ENCODE measurements around the gene RAD50.

The RAD50 gene

DNA sequence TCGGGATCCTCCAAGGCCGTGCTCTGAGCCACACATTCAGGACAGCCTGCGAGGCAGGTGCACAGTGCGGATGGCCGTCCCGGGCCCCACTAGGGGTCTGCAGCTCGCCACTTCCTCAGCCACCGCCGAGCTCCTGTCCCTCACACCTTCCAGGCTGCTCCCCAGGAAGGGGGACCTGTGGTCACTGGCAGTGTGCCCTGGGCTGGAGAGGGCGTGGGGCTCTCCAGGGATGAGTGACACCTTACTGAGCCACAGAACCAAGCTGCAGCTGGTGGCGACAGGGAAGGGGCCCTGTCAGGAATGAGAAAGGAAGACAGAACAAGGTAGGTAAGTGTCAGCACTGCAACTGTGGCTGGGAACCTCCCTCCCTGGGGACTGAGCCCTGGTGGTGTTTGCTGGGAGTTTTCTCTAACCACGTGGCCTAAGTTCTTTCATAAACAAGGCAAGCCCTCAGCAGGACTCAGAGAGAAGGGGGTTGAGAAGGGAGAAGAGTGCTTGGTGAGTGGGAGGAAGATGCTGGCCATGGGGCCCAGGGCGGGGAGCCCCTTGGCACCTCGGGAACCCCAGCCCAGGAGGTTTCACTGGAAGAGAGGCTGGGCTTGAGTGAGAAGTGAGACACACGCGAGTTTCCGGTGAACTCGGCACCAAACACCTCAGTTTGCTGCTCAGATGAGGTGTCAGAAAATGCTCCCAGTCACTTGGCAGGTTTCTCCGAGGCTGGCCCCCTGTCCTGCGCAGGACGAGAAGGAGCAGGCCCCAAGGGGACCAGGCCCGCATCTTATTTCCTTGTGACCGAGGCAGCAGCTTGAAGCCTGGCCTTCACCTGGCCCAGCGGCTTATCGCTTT is 106.4 kb downstream of the RAD50 start:
- DNase-seq = no peak

DNA sequence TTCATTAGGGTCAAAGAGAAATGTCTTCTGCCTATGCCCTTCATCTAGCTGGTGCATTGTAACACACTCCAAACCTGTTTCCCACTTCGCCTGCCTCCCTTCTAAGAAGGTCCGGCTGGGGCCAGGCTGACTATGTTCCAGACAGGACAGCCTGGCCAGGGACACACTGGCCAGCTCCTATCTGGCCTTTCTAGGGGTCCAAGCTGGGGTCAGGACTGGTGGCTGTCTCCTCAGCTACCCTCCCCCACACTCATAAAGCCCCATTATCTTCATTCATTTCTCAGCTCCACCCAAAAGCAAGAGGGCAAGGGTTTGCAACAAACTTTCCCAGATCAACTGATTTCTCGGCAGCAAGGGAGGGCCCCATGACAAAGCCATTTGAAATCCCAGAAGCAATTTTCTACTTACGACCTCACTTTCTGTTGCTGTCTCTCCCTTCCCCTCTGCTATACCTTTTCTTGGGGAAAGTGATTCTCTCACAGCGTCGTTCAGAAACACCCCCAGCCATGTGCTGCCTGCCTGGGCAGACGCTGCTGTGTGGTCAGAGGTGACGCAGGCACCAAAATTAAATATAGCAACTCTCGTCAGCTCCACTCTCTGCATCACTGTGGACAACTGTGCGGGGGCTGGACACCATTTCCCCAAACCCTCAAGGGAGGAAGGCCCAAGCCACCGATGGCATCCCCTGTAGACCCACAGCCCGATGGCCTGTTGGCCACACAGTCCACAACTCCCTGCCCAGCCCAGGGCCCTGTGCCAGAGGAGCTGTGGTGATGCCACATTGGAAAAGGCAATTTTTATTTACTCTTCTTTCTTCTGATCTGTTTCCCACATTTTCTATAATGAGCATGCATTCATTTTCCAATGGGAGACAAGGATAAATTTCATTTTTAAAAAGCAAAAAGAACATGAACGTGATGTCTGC is 107.3 kb downstream of the RAD50 start:
- DNase-seq = no peak

DNA sequence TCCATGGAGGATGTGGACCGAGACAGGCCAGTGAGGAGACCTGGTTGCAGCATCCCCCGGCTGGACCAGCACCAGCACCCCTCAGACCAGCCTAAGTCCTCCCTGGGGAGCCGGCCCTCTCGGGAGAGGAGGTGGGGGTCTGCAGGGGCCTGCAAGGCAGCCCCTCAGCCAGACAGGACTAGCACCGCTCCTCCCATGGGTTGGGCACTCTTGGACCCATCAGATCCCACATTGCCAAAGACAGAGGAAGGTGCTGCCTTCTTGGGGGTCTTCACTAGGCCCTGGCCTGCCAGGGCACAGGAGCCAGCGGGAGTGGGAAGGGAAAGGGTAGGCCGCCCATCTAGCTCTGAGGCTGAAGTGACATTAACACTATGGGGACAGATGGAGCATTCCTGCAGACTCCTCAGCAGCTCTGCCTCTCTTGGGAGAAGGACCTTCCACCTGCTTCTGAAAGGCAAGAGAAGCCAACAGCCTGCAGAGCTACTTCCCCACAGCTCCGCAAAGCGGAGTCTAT is 108.0 kb downstream of the RAD50 start:
- DNase-seq = no peak

DNA sequence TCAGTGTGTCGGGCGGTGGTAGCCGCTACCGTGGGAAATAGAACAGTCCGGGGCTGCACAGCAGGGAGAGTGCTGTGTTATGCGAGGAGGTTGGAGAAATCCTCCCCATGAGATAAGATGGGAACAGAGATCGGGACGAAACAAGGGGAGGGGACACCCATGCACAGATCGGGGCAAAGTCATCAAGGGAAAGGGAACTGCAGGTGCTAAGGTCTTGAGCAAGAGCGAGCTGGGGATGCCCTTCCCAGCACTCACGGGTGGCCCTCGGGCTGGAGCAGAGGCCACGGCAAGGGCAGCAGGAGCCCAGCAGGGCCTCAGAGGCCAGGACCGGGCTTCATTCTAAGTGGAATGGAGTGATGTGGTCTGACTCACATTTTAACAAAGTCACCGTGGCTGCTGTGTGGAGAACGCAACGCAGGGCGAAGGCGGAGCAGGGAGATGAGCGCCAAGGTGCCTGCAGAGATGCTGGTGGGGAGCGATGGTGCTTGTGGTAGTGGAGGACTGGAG is 108.8 kb downstream of the RAD50 start:
- DNase-seq = no peak

DNA sequence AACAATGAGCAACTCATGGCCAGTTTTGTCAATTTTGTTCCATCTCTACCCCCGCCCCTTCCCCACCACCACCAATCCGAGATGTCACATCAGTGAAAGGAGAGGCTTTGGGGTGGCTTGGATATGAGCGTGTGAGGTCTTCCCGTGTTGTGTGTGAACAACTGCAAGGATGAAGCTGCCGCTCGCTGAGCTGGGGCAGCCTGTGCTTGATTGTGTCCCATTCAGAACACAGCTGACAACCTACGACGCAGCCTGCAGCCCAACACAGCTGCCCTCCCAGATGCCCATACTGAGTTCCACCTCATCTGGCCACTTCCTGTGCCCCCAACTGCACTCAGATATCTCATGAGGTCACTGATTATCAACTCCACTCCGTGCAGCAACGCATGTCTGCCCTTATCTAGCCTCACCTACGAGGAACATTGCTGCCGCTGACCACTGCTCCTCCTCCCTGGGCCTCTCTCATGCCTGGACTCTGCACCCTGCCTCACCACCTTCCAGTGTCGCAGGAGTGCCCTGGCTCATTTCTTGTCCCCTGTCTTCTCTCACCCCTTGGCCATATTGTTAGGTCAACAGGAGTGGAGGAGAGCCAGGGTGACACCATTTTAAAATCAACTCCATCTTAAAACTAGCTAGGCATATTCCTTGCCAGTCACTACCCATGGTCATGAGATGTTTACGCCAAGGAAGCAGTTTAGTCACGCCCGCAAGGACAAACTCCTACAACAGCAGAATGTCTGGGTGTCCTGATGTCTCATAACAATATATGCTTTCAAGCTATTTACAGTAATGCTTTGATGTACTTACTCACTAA is 109.7 kb downstream of the RAD50 start:
- no peak for DNase-seq

DNA sequence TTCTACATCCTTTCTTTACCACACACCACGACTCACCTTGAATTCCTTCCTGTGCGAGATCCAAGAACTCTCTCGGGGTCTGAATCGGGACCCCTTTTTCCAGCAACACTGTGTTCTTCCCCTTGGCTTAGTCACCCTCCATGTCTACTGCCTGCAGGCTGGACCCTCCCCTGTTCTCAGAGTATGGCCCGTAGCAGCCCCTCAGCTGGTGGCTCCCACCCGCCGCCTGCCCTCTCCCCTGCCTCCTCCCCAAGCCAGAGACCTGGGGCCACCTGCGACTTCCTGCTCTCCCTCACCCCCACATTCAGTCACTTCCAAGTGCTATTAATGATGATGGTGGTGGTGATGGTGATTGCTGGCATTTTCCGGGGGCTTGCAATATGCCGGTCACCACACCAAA is 110.5 kb downstream of the RAD50 start:
- DNase-seq = no peak

DNA sequence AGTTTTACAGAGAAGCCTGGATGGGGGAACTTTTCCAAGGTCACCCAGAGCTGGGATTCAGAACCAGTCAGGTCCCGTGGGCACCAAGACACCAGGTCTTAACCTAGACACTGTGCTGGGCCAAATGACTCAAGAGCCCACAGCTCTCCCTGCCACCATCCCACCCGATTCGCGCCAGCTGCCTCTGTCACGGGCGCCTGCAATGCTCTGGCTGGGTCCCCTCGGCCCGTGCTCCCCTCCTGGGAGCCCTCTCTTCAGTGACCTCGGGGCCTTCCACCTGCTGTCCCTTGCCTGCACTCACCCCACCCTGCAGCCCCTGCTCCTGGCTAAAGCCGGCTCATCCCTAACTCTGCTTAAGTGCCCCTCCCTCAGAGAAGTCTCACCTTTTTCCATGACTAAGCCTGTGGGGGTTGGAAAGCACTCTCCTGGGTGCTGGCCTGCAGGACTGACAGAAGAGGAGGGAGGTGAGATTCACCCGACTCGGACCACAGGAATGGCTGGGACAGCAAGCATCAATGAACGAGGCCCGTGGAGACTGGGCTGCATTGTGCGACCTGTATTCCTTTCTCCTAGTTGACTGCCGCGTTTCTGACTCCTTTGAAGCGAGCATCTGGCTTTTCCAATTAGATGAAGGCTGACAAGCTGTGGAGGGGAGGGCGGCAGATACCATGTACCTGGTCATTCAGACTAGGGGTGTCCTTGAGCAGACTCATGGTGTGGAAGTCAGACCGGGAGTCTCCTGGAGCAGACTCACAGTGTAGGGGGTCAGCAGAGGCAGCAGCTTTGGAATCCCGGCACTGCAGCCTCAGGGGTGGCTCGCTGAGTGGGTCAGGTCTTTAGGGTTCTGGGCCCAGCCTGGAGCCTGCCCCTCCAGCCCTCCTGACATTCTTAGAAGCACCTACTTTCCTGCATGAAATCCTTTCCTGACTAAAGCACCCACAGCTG is 111.3 kb downstream of the RAD50 start:
- no peak for DNase-seq

DNA sequence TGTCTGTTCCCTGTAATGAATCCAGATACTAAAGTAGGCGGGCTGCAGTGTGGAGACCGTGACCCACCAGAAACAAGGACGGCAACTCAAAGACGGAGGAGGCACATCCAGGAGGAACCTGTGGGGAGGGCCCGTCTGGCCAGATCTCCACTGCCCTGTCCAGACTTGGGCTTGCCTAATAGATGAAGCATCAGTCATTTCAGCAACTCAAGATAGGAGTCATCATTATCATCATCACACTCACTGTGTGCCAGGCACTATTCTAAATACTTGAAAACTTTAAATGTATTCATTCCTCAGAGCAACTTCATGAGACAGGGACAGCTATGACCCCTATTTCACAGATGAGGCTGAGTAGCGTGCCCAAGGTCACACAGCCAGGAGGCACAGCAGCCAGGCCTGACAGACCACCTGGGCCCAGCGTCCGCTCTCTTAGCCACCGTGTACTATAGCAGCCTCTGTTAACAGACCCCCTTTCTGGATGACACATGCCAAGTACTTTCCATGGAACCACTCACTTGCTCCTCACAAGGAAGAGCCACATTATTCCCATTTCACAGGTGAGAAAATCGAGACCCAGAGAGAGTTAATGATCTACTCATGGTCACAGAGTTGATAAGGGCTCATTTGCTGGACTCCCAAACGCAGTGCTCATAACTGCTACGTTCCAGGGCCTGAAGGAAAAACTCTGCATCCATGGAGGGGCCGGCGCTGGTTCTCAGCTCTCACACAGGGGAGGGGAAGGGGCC is 112.1 kb downstream of the RAD50 start:
- no peak for DNase-seq

DNA sequence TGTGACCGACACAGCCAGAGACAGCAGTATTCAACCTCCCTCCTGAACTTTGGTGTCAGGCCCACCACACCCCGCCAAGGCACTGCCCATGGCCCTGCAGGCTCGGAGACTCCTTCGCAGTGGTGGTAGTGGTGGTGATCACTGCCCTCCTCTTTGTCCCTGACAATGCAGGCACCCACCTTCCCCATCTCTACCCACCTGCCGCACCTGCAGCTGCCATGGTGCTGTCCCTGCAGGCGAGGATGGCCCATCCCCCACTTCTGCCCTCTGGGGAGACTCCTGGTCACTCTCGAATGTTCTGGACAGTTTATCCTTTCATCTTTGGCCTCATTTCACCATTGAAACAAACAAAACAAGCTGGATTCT is 112.7 kb downstream of the RAD50 start:
- DNase-seq = no peak

DNA sequence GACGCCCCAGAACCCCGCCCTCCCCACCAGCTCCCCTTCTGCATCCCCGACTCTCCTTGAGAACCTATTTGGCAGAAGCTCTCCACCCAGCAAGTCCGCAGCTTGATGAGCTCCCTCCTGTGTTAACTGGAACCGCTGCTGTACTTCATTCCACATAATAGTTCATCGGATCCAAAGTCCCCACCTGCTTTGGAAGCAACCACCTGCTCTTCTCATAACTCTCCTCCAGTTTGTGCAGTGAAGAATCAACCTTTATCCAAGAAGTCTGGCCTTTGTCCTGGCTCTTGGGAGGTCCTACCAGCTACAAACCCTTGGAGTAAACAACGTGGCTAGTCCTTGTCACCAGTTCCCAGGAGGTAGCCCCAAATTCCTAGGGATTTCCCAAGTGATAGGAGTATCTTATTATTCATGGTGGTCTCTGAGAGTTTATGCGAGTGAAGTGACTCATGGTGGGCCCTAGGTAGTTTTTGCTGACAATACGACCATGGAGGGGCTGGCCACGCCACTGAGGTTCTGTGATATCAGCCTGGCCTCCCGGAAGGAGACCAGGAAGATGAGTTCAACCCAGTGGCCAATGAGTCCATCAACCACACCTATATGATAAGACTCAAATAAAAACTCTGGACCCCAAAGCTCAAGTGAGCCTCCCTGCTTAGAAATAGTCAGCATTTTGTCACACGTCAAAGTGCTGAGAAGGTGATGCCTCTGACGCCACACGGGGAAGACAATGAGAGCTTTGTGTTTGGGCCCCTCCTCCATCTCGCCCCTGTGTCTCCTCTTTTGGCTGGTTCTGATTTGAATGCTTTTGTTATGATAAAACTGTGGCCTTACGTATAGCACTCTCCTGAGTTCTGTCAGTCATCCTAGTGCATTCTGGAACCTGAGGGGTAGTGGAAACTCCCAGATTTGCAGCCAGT is 113.4 kb downstream of the RAD50 start:
- DNase-seq = no peak

DNA sequence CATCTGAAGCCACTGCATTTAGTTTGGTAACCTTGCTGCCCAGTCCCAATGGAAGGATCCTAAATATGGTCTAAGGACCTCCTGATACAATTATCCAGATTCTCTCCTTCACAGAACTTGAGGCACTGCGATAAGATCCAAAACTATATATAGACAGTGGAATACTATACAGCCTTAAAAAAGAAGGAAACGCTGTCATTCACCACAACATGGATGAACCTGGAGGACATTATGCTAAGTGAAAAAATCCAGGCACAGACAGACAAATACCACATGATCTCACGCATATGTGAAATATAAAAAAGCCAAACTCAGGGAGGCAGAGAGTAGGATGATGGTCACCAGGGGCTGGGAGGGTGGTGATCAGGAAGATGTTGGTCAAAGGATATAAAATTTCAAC is 114.2 kb downstream of the RAD50 start:
- no peak for DNase-seq

DNA sequence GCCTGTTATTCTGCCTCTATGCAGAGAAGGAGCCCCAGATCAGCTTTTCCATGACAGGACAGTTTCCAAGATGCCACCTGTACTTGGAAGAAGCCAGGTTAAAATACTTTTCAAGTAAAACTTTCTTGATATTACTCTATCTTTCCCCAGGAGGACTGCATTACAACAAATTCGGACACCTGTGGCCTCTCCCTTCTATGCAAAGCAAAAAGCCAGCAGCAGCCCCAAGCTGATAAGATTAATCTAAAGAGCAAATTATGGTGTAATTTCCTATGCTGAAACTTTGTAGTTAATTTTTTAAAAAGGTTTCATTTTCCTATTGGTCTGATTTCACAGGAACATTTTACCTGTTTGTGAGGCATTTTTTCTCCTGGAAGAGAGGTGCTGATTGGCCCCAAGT is 116.7 kb downstream of the RAD50 start:
- DNase-seq = no peak

DNA sequence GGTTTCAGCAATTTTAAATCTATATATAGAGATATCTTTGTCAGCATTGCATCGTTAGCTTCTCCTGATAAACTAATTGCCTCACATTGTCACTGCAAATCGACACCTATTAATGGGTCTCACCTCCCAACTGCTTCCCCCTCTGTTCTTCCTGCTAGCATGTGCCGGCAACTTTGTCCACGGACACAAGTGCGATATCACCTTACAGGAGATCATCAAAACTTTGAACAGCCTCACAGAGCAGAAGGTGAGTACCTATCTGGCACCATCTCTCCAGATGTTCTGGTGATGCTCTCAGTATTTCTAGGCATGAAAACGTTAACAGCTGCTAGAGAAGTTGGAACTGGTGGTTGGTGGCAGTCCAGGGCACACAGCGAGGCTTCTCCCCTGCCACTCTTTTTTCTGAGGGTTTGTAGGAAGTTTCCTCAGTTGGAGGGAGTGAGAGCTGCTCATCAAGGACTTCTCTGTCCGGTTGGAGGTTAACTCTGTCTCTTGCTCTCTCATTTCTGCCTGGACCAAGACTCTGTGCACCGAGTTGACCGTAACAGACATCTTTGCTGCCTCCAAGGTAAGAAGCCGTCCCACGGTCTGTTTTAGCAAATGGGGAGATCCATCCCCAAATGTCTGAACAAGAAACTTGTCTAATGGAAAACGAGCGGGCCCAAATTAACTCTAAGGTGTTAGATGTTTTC is 117.3 kb downstream of the RAD50 start, which contains the start of gene IL4:
TSS of gene IL4 (plus strand) at position 51 of the 692 bp plus-strand sequence. CDS start at position 113, 62 bp downstream.
- no peak for DNase-seq

DNA sequence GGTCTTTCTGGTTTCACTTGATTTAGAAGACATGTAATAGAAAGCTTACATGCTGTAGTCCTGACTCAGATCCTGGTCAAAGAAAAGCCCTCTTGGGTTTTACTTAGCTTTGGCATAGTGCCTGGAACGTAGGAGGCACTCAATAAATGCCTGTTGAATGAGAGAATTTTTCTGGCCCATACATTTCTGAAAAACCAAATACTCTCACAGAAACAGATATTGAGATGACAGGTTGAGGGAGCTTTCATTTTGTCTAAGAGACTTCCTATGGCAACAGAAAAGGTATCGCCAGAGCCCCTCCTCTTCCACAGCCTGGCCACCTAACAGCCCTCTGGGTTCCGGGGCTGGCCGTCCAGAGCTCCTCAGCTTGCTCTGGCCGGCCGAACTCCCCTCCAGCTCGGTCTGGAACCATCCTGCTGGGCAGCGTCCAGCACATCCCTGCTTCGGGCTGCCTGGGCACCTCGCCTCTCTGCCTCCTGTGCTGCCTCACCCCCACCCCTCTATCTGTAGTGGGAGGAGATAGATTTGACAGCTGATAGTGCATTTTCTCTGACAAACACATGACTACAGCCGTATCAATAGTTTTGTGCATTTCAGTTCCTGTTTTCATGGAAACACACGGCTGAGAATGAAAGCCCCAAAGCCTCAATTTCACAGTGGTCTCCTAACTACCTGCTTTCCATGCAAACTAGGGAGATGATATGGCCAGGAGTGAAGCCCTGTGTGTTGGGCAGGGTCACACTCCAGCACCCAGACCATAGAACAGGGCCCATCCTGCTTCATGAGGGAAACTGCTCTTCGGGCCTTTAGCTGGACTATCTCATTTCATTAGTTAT is 118.1 kb downstream of the RAD50 start:
- DNase-seq = no peak

DNA sequence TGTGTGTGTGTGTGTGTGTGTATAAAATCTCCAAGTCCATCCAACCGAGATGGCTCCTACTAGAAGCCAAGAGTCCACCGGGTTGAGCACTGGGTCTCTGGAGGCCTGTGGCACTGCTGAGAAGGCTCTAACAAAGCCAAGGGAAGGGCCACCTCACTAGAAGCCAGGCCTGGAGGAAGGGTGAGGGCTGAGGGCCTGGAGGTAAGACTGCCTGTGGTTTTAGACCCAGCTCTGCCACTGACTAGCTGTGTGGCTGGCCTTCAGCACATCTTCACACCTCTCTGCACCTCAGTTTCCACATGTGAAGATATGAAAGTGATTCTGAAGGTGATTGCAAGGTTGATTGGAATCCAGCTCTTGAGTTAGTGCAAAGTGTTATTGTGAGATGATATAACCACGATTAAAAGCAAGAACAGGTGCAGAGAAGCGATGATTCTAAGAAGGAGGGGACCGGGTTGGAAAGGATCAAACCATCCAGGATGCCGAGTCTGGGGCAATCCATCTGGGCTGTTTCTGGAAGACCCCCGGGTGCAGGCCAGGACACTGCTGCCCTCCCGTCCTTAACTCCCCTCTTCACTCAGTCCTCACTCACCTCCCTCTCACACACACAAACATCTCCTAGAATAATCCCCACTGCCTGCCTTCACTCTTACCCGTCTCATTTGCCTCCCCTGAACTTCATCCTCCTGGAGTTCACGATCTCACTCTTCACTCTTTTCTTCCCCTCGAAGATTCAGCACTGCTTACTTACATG is 119.3 kb downstream of the RAD50 start:
- DNase-seq = no peak

DNA sequence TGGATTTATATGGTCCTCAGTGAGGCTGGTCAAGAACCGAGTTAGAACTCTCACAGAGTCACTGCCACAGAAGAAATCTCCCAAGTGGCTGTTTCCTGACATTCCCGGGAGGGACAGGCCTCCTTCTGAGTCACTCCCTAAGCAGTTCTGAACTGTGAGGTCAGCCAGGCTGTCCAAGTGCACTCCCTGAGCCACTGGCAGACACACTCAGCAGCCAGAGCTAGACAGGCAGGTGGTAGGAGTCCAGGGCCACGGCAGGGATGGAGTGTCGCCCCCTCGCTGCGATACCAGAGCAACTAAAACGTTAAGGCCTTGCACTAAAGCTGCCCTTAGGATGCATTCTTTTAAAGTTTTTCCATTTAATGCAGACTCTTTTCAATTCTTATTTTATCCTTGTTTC is 120.4 kb downstream of the RAD50 start:
- DNase-seq = no peak

Data from AML-193 (cell line).